Activated naive CD4-positive, alpha-beta T cell treated with anti-CD3 and anti-CD28 coated beads, Interleukin-2, amount 50 U/mL, for 16 hours (primary cell): Measurements from ENCODE around the gene CELA2B.

Experiments
- DNase-seq: peaks from one replicate; pipeline ENCODE4 v3.0.0-alpha.2; 2020

CELA2B gene

GRCh38 chr1:15526490-15527339, 50.8 kb downstream of the CELA2B start, which contains the start of gene DNAJC16:
DNAJC16 (plus strand) TSS chr1:15526848; CDS start chr1:15529106, 2,258 bp downstream.
- peak; percentile 95 for DNase-seq

GRCh38 chr1:15531003-15531402, 55.1 kb downstream of the CELA2B start:
- no peak for DNase-seq

GRCh38 chr1:15531682-15532081, 55.8 kb downstream of the CELA2B start:
- no peak for DNase-seq

- DNase-seq = no peak
Observed at GRCh38 chr1:15538771-15539170, 62.9 kb downstream of the CELA2B start.

GRCh38 chr1:15540186-15540585, 64.3 kb downstream of the CELA2B start:
- no peak for DNase-seq
